ENCODE data around the gene ABCC1. TPM values are rescaled to one million over a fixed set of nuclear protein-coding genes. Genes with fewer than 3 reads are reported as not detected.
"Not testable (repeated sequence)": the region's sequence is repeated elsewhere in the genome, so short reads cannot be mapped to it uniquely, and the experiment has no call there.

The ABCC1 gene
- total RNA-seq, 2 experiments from 2014 or later, result 64.5 to 67.6 TPM

- ATAC-seq (no peak), DNase-seq (no peak)
- Mint-ChIP-seq H3K4me1 (ENCODE audit: low read depth) (no peaks in the 10 kb centered on the region), H3K36me3 (ENCODE audit: low read depth) (peaks cover 41% of the 10 kb centered on the region), H3K27me3 (no peaks in the 10 kb centered on the region), H3K4me3 (no peak overlapping the region), H3K27ac (no peak overlapping the region), H3K9me3 (no peaks in the 10 kb centered on the region)
- TF ChIP-seq, protein P1, sequence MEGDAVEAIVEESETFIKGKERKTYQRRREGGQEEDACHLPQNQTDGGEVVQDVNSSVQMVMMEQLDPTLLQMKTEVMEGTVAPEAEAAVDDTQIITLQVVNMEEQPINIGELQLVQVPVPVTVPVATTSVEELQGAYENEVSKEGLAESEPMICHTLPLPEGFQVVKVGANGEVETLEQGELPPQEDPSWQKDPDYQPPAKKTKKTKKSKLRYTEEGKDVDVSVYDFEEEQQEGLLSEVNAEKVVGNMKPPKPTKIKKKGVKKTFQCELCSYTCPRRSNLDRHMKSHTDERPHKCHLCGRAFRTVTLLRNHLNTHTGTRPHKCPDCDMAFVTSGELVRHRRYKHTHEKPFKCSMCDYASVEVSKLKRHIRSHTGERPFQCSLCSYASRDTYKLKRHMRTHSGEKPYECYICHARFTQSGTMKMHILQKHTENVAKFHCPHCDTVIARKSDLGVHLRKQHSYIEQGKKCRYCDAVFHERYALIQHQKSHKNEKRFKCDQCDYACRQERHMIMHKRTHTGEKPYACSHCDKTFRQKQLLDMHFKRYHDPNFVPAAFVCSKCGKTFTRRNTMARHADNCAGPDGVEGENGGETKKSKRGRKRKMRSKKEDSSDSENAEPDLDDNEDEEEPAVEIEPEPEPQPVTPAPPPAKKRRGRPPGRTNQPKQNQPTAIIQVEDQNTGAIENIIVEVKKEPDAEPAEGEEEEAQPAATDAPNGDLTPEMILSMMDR (IDR thresholded peaks at IDR 0.05), result no peak
- intact Hi-C loops (cut with micrococcal nuclease), result no loop called here
- ChIA-PET CTCF (no interaction called here), POLR2A (no interaction called here)
Observed at GRCh38 chr16:16100631-16101030, 151.2 kb downstream of the ABCC1 start.

DNA sequence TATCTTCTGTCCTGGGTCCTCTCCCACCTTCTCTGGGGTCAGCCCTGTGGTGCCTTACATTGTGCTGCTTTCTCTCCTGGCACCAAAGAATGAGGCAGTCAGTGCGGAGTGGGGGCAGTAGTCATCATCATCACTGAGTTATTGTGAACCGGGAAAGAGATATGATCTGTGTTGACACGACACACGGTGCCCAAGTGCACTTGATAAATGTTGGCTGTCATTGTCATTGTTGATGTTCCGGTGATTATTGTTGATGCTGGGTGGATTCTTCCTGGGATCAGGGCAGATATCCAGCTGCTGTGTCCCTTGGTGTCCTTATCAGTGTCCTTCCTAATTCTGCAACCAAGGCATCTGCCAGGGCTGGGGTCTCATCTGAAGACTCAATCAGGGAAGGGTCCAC is 152.2 kb downstream of the ABCC1 start:
- H3K36me3 Mint-ChIP-seq (ENCODE audit: low read depth), result peaks cover 41% of the 10 kb centered on the region
- no peaks in the 10 kb centered on the region for H3K27me3 Mint-ChIP-seq
- H3K4me3 Mint-ChIP-seq, result no peak overlapping the region
- no peaks in the 10 kb centered on the region for H3K9me3 Mint-ChIP-seq
- no peak overlapping the region for H3K27ac Mint-ChIP-seq
- intact Hi-C loops (cut with micrococcal nuclease), result no loop called here
- DNase-seq (no peak), ATAC-seq (no peak)
- CTCF ChIA-PET, result no interaction called here
- POLR2A ChIA-PET, result no interaction called here
- TF ChIP-seq, protein P1 (IDR thresholded peaks at IDR 0.05), result no peak
- H3K4me1 Mint-ChIP-seq (ENCODE audit: low read depth), result no peaks in the 10 kb centered on the region

DNA sequence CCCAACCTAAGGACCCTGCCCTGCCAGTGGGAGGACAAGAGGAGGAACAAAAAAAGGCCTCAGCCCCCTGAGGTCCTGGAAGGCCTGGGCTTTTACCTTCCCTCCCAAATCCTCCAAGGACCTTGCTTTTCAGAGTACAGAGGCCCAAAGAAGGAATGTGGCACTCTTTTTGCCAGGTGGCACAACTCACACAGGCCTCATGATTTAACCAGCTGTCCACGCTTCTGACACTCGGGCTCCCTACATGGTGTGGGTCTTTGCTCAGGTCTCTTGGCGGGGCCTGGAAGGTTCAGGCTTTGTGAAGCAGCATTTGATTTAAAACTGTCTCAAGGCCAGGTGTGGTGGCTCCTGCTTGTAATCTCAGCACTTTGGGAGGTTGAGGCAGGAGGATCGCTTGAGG is 153.3 kb downstream of the ABCC1 start:
- no peak overlapping the region for H3K4me3 Mint-ChIP-seq

GRCh38 chr16:16104132-16104803 is 154.9 kb downstream of the ABCC1 start:
- H3K27ac Mint-ChIP-seq; CTCF ChIA-PET; H3K4me3 Mint-ChIP-seq; POLR2A ChIA-PET; H3K9me3 Mint-ChIP-seq; ATAC-seq; H3K27me3 Mint-ChIP-seq; DNase-seq; H3K4me1 Mint-ChIP-seq (ENCODE audit: low read depth); intact Hi-C loops (cut with micrococcal nuclease): not testable (repeated sequence)
- peaks cover 45% of the 10 kb centered on the region for H3K36me3 Mint-ChIP-seq (ENCODE audit: low read depth)

More for the DNA sequence above, 153.3 kb downstream of the ABCC1 start:
- H3K4me1 Mint-ChIP-seq (ENCODE audit: low read depth), result no peaks in the 10 kb centered on the region
- no peak for ATAC-seq
- H3K9me3 Mint-ChIP-seq, result no peaks in the 10 kb centered on the region
- ChIA-PET CTCF (no interaction called here), POLR2A (no interaction called here)
- no peak overlapping the region for H3K27ac Mint-ChIP-seq
- intact Hi-C loops (cut with micrococcal nuclease), result no loop called here
- TF ChIP-seq, protein P1 (IDR thresholded peaks at IDR 0.05), result no peak
- DNase-seq, result no peak
- peaks cover 43% of the 10 kb centered on the region for H3K36me3 Mint-ChIP-seq (ENCODE audit: low read depth)
- H3K27me3 Mint-ChIP-seq, result no peaks in the 10 kb centered on the region

- H3K9me3 Mint-ChIP-seq; H3K27ac Mint-ChIP-seq; ATAC-seq; H3K4me3 Mint-ChIP-seq; CTCF ChIA-PET; POLR2A ChIA-PET; H3K4me1 Mint-ChIP-seq (ENCODE audit: low read depth); DNase-seq; H3K27me3 Mint-ChIP-seq; intact Hi-C loops (cut with micrococcal nuclease): not testable (repeated sequence)
- H3K36me3 Mint-ChIP-seq (ENCODE audit: low read depth), result peaks cover 50% of the 10 kb centered on the region
Observed at GRCh38 chr16:16104804-16105141, 155.4 kb downstream of the ABCC1 start.

GRCh38 chr16:16105646-16106045 is 156.2 kb downstream of the ABCC1 start:
- H3K4me1 Mint-ChIP-seq (ENCODE audit: low read depth), result no peaks in the 10 kb centered on the region
- TF ChIP-seq, protein P1 (IDR thresholded peaks at IDR 0.05), result no peak
- ATAC-seq, result no peak
- no peak for DNase-seq
- H3K36me3 Mint-ChIP-seq (ENCODE audit: low read depth), result peaks cover 52% of the 10 kb centered on the region
- intact Hi-C loops (cut with micrococcal nuclease), result no loop called here
- no peak overlapping the region for H3K4me3 Mint-ChIP-seq
- ChIA-PET CTCF (interaction anchor here (0.8 kb wide), 1 partner anchor 9 kb away, joined by 3 read pairs; no protein-coding TSS in a partner anchor), POLR2A (no interaction called here)
- no peaks in the 10 kb centered on the region for H3K27me3 Mint-ChIP-seq
- H3K9me3 Mint-ChIP-seq, result no peaks in the 10 kb centered on the region
- no peak overlapping the region for H3K27ac Mint-ChIP-seq

Data from activated CD8-positive, alpha-beta T cell treated with anti-CD3 and anti-CD28 coated beads for 36 hours (primary cell).